GM12865 (cell line): ENCODE results near the gene REC8.

Source experiments
- DNase-seq: peaks from one replicate; pipeline ENCODE4 v3.0.0; 2010; ENCODE audit warnings: low read depth
- H3K4me3 ChIP-seq: 2 replicates; pipeline ENCODE4 v1.5.1; 2011; ENCODE audit warnings: mild to moderate bottlenecking, low read depth, low read length, control low read depth
- TF ChIP-seq, protein P1 (sequence below): IDR thresholded peaks from 2 replicates; pipeline ENCODE4 v1.5.1; 2011; ENCODE audit warnings: low read length, control low read depth, low read depth, inconsistent platforms; ENCODE audit not compliant: insufficient read depth; ENCODE audit errors: missing control alignments

REC8 gene

GRCh38 chr14:24135584-24135833, 36.4 kb upstream of the REC8 start:
- H3K4me3 ChIP-seq: peak overlapping the region; percentile 71
- TF ChIP-seq, protein P1, sequence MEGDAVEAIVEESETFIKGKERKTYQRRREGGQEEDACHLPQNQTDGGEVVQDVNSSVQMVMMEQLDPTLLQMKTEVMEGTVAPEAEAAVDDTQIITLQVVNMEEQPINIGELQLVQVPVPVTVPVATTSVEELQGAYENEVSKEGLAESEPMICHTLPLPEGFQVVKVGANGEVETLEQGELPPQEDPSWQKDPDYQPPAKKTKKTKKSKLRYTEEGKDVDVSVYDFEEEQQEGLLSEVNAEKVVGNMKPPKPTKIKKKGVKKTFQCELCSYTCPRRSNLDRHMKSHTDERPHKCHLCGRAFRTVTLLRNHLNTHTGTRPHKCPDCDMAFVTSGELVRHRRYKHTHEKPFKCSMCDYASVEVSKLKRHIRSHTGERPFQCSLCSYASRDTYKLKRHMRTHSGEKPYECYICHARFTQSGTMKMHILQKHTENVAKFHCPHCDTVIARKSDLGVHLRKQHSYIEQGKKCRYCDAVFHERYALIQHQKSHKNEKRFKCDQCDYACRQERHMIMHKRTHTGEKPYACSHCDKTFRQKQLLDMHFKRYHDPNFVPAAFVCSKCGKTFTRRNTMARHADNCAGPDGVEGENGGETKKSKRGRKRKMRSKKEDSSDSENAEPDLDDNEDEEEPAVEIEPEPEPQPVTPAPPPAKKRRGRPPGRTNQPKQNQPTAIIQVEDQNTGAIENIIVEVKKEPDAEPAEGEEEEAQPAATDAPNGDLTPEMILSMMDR: no peak
- DNase-seq: peak; percentile 26

GRCh38 chr14:24135834-24136683, 35.8 kb upstream of the REC8 start, which contains the start of gene PSME1:
TSS of gene PSME1 (plus strand) at chr14:24136194. CDS start at chr14:24136263, 69 bp downstream.
- TF ChIP-seq, protein P1: peak; percentile 3
- H3K4me3 ChIP-seq: peak within 1 kb of the TSS; percentile 71
- DNase-seq: peak; percentile 96

DNA sequence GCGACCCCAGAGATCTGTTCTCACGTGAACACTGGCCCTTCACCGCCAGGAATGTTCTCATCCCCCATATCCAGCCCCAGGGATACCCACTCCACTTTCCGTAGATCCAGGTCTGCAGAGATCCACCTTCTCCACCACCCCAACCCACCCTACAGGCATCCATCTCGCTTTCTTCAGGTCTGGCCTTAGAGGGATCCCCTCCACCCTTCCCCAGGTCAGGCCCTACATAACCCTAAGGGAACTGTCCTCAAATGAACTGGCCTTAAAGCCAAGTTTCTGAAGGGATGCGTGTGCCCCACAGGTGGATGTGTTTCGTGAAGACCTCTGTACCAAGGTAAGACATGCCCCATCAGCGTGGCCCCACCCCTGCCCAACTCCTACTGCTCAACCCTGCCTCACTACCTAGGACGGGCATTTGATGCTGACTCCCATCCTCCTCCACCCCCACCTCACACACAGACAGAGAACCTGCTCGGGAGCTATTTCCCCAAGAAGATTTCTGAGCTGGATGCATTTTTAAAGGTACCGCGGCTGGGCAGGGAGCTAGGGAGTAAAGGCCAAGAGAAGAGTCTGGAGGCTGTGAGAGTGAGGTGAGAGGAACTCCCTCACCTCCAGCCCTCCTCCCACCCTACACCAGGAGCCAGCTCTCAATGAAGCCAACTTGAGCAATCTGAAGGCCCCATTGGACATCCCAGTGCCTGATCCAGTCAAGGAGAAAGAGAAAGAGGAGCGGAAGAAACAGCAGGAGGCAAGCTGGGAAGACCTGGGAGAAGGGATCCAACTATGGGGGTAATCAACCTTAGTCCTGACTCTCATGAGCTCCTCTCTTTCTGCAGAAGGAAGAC, 35.0 kb upstream of the REC8 start:
- peak; percentile 31 for DNase-seq
- peak overlapping the region; percentile 71 for H3K4me3 ChIP-seq
- TF ChIP-seq, protein P1: no peak

DNA sequence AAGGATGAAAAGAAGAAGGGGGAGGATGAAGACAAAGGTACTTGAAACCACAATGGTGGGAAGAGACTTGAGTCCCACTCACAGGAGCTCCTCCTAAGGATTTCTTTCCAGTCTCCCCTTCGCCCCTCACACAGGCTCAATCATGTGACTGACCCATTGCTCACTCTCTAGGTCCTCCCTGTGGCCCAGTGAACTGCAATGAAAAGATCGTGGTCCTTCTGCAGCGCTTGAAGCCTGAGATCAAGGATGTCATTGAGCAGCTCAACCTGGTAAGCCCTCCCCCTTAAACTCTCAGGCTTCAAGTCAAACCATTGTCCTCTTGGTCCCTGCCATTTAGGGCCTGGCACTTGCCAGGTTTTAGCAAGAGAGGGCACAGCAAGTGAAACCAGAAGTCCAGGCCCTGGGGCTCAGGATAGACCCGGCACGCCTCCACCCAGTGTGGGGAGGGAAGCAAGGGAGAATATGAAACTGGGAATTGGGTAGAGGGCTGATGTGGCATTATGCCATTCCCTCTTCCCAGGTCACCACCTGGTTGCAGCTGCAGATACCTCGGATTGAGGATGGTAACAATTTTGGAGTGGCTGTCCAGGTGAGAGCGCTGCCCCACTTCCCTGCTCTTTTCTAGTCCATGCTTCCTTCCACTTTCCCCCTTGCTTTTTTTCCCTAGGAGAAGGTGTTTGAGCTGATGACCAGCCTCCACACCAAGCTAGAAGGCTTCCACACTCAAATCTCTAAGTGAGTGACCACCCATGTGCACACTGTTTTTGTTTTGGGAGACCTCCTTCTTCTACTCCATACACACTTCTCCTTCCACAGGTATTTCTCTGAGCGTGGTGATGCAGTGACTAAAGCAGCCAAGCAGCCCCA, 34.1 kb upstream of the REC8 start:
- TF ChIP-seq, protein P1: no peak
- no peak for DNase-seq
- H3K4me3 ChIP-seq: peak overlapping the region; percentile 71

DNA sequence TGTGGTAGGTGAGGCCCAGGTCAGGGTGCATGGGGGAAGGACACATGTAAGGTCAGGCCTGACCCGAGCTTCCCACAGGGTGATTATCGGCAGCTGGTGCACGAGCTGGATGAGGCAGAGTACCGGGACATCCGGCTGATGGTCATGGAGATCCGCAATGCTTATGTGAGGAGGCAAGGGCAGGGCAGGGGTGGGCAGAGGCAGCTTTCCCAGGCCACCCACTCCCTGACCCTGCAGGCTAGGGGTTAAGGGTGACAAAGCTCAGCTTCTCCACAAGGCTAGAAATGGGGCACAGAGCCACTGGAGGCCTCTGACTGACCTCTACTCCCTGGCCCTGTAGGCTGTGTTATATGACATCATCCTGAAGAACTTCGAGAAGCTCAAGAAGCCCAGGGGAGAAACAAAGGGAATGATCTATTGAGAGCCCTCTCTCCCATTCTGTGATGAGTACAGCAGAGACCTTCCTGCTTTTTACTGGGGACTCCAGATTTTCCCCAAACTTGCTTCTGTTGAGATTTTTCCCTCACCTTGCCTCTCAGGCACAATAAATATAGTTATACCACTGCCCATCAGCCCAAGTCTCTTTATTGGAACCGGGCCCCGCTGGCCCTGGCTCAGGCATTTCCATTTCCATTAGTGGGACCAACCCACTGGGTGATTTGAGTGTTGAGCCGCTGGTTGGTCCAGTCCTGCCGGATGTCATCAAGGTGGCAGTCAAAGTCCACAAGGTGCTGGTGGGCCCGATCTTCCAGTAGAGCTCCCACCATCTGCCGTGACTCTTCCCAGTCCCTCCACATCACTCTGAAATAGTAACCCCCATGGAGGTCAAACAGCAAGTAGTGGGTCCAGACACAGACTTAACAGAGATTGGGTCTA, 33.2 kb upstream of the REC8 start:
- no peak for DNase-seq
- no peak overlapping the region for H3K4me3 ChIP-seq
- TF ChIP-seq, protein P1: no peak
